Stimulated activated effector memory CD8-positive, alpha-beta T cell treated with anti-CD3 and anti-CD28 coated beads, Interleukin-12 subunit alpha, Interleukin-12 subunit beta, amount 100 ng/mL, for 72 hours (primary cell): ENCODE results near the gene ZNF747.
"Not testable (repeated sequence)": the region's sequence is repeated elsewhere in the genome, so short reads cannot be mapped to it uniquely, and the experiment has no call there.

Experiments
- ATAC-seq: fragments of 150-1000 bp; cut with Tn5 transposase; 2 replicates; pipeline ENCODE4 v1.10.0; 2021
- DNase-seq, 2 donors: peaks; one replicate each; pipeline ENCODE4 v3.0.0; 2021 to 2022; ENCODE audit warnings: low spot score in 2 of 2
- H3K27ac Mint-ChIP-seq: one replicate; pipeline ENCODE4 v1.8.0; 2022; ENCODE audit warnings: mild to moderate bottlenecking, mixed read lengths
- H3K36me3 Mint-ChIP-seq: one replicate; pipeline ENCODE4 v1.8.0; 2022; ENCODE audit warnings: mild to moderate bottlenecking, mixed read lengths
- H3K4me1 Mint-ChIP-seq: one replicate; pipeline ENCODE4 v1.8.0; 2022; ENCODE audit warnings: mixed read lengths
- H3K4me3 Mint-ChIP-seq: one replicate; pipeline ENCODE4 v1.8.0; 2022; ENCODE audit warnings: mild to moderate bottlenecking, mixed read lengths
- H3K9me3 Mint-ChIP-seq: one replicate; pipeline ENCODE4 v1.8.0; 2022; ENCODE audit warnings: mixed read lengths

ZNF747 gene

GRCh38 chr16:30530163-30531037, 4.3 kb downstream of the ZNF747 start:
- DNase-seq (no peak), ATAC-seq (no peak)
- Mint-ChIP-seq H3K36me3 (peaks cover 28% of the 10 kb centered on the region), H3K9me3 (no peaks in the 10 kb centered on the region), H3K4me1 (peaks cover 32% of the 10 kb centered on the region), H3K27ac (peak overlapping the region; percentile 74), H3K4me3 (no peak overlapping the region)

- no peaks in the 10 kb centered on the region for H3K9me3 Mint-ChIP-seq
- DNase-seq (no peak), ATAC-seq (no peak)
- peak overlapping the region; percentile 26 for H3K4me3 Mint-ChIP-seq
- peaks cover 28% of the 10 kb centered on the region for H3K36me3 Mint-ChIP-seq
- peaks cover 37% of the 10 kb centered on the region for H3K4me1 Mint-ChIP-seq
- H3K27ac Mint-ChIP-seq = peak overlapping the region; percentile 74
Observed at GRCh38 chr16:30528799-30529457, 5.7 kb downstream of the ZNF747 start.

GRCh38 chr16:30527635-30528178, 7.0 kb downstream of the ZNF747 start:
- peaks cover 40% of the 10 kb centered on the region for H3K36me3 Mint-ChIP-seq
- no peak for DNase-seq
- no peaks in the 10 kb centered on the region for H3K9me3 Mint-ChIP-seq
- peak overlapping the region; percentile 93 for H3K27ac Mint-ChIP-seq
- no peak for ATAC-seq
- peaks cover 32% of the 10 kb centered on the region for H3K4me1 Mint-ChIP-seq
- peak overlapping the region; percentile 77 for H3K4me3 Mint-ChIP-seq

- Mint-ChIP-seq H3K36me3 (peaks cover 45% of the 10 kb centered on the region), H3K4me1 (peaks cover 38% of the 10 kb centered on the region), H3K4me3 (peak overlapping the region; percentile 77), H3K9me3 (no peaks in the 10 kb centered on the region), H3K27ac (peak overlapping the region; percentile 93)
- peak; percentile 89 for ATAC-seq
- peak; percentile 87 to 97 for DNase-seq
Observed at GRCh38 chr16:30526823-30527634, 7.6 kb downstream of the ZNF747 start.

GRCh38 chr16:30526137-30526822, 8.4 kb downstream of the ZNF747 start, which contains the start of gene ZNF768:
ZNF768 (minus strand) TSS chr16:30526566; CDS start chr16:30526413, 153 bp downstream.
- ATAC-seq (peak; percentile 44), DNase-seq (peak; percentile 42 to 76)
- Mint-ChIP-seq H3K9me3 (no peaks in the 10 kb centered on the region), H3K4me3 (peak within 1 kb of the TSS; percentile 77), H3K36me3 (peaks cover 45% of the 10 kb centered on the region), H3K27ac (peak within 1 kb of the TSS; percentile 93), H3K4me1 (peaks cover 40% of the 10 kb centered on the region)

GRCh38 chr16:30525844-30526136, 8.9 kb downstream of the ZNF747 start:
- H3K9me3 Mint-ChIP-seq = no peaks in the 10 kb centered on the region
- peaks cover 45% of the 10 kb centered on the region for H3K36me3 Mint-ChIP-seq
- ATAC-seq (no peak), DNase-seq (no peak)
- H3K4me3 Mint-ChIP-seq = peak overlapping the region; percentile 77
- H3K4me1 Mint-ChIP-seq = peaks cover 40% of the 10 kb centered on the region
- peak overlapping the region; percentile 67 for H3K27ac Mint-ChIP-seq

GRCh38 chr16:30524575-30525568, 9.8 kb downstream of the ZNF747 start:
- peaks cover 47% of the 10 kb centered on the region for H3K4me1 Mint-ChIP-seq
- peaks cover 50% of the 10 kb centered on the region for H3K36me3 Mint-ChIP-seq
- peak overlapping the region; percentile 50 for H3K4me3 Mint-ChIP-seq
- DNase-seq (no peak), ATAC-seq (no peak)
- peak overlapping the region; percentile 39 for H3K27ac Mint-ChIP-seq
- no peaks in the 10 kb centered on the region for H3K9me3 Mint-ChIP-seq

GRCh38 chr16:30523768-30524574, 10.7 kb downstream of the ZNF747 start:
- H3K36me3 Mint-ChIP-seq = peaks cover 60% of the 10 kb centered on the region
- DNase-seq = no peak

GRCh38 chr16:30522702-30523463, 11.8 kb downstream of the ZNF747 start:
- H3K9me3 Mint-ChIP-seq, H3K4me3 Mint-ChIP-seq, ATAC-seq, DNase-seq: not testable (repeated sequence)
- Mint-ChIP-seq H3K36me3 (peaks cover 70% of the 10 kb centered on the region), H3K4me1 (peaks cover 54% of the 10 kb centered on the region), H3K27ac (peak overlapping the region; percentile 39)

More at GRCh38 chr16:30523768-30524574, 10.7 kb downstream of the ZNF747 start:
- no peak for ATAC-seq
- peak overlapping the region; percentile 50 for H3K4me3 Mint-ChIP-seq
- H3K27ac Mint-ChIP-seq = peak overlapping the region; percentile 39
- no peaks in the 10 kb centered on the region for H3K9me3 Mint-ChIP-seq
- H3K4me1 Mint-ChIP-seq = peaks cover 56% of the 10 kb centered on the region

GRCh38 chr16:30521873-30522641, 12.6 kb downstream of the ZNF747 start:
- Mint-ChIP-seq H3K9me3 (no peaks in the 10 kb centered on the region), H3K27ac (peak overlapping the region; percentile 39), H3K4me3 (no peak overlapping the region), H3K4me1 (peaks cover 46% of the 10 kb centered on the region), H3K36me3 (peaks cover 79% of the 10 kb centered on the region)
- ATAC-seq (no peak), DNase-seq (no peak)

GRCh38 chr16:30521476-30521872, 13.2 kb downstream of the ZNF747 start:
- Mint-ChIP-seq H3K27ac (peak overlapping the region; percentile 39), H3K9me3 (no peaks in the 10 kb centered on the region), H3K4me3 (no peak overlapping the region), H3K4me1 (peaks cover 49% of the 10 kb centered on the region), H3K36me3 (peaks cover 84% of the 10 kb centered on the region)
- DNase-seq (no peak), ATAC-seq (no peak)
